HG03521 (cell line): ENCODE data around the gene PSMD1.
"Not testable (repeated sequence)": the region's sequence is repeated elsewhere in the genome, so short reads cannot be mapped to it uniquely, and the experiment has no call there.

Experiments used
- ATAC-seq: cut with Tn5 transposase; IDR thresholded peaks from one replicate; pipeline ENCODE4 v1.9.1; 2021; ENCODE audit warnings: mild to moderate bottlenecking, moderate library complexity; ENCODE audit not compliant: unreplicated experiment

PSMD1 gene

GRCh38 chr2:231140808-231141207, 84.1 kb downstream of the PSMD1 start:
- not testable (repeated sequence) for ATAC-seq

GRCh38 chr2:231144896-231145295, 88.2 kb downstream of the PSMD1 start:
- ATAC-seq, result no peak

- ATAC-seq, result no peak
These were observed 90.0 kb downstream of the PSMD1 start for GRCh38 chr2:231146665-231147064.

- ATAC-seq, result no peak
These were observed 96.3 kb downstream of the PSMD1 start for GRCh38 chr2:231152800-231153557.

GRCh38 chr2:231159306-231159705, 102.6 kb downstream of the PSMD1 start:
- no peak for ATAC-seq

- ATAC-seq, result no peak
These were observed 104.0 kb downstream of the PSMD1 start for GRCh38 chr2:231160701-231161100.

GRCh38 chr2:231161252-231161839, 104.7 kb downstream of the PSMD1 start:
- no peak for ATAC-seq

GRCh38 chr2:231161877-231162329, 105.2 kb downstream of the PSMD1 start:
- ATAC-seq, result no peak

GRCh38 chr2:231163011-231163410, 106.3 kb downstream of the PSMD1 start:
- ATAC-seq, result no peak

GRCh38 chr2:231163414-231164095, 106.9 kb downstream of the PSMD1 start:
- ATAC-seq, result no peak

GRCh38 chr2:231167745-231168459, 111.2 kb downstream of the PSMD1 start:
- ATAC-seq, result no peak

- no peak for ATAC-seq
These were observed 111.9 kb downstream of the PSMD1 start for GRCh38 chr2:231168460-231169139.

- no peak for ATAC-seq
These were observed 112.8 kb downstream of the PSMD1 start for GRCh38 chr2:231169488-231169887.

GRCh38 chr2:231170055-231170454, 113.4 kb downstream of the PSMD1 start:
- ATAC-seq, result no peak

GRCh38 chr2:231172025-231172424, 115.4 kb downstream of the PSMD1 start:
- no peak for ATAC-seq

- no peak for ATAC-seq
These were observed 117.6 kb downstream of the PSMD1 start for GRCh38 chr2:231174211-231174651.

GRCh38 chr2:231176066-231176465, 119.4 kb downstream of the PSMD1 start:
- ATAC-seq, result no peak

- no peak for ATAC-seq
These were observed 120.7 kb downstream of the PSMD1 start for GRCh38 chr2:231177156-231178025.

- not testable (repeated sequence) for ATAC-seq
These were observed 122.1 kb downstream of the PSMD1 start for GRCh38 chr2:231178805-231179204.
